GM12864 (cell line): ENCODE measurements around the gene PLA2G6.
A peak's percentile ranks its signal among the peaks of the same experiment; 100 is the strongest.
"Not testable (repeated sequence)": the region's sequence is repeated elsewhere in the genome, so short reads cannot be mapped to it uniquely, and the experiment has no call there.

Source experiments
- DNase-seq: peaks from one replicate; pipeline ENCODE4 v3.0.0-alpha.2; 2011; ENCODE audit warnings: low read depth
- H3K4me3 ChIP-seq: 2 replicates; pipeline ENCODE4 v1.5.1; 2011; ENCODE audit warnings: mild to moderate bottlenecking, low read depth, low read length, control low read depth
- TF ChIP-seq, protein P1 (sequence below): IDR thresholded peaks from 2 replicates; pipeline ENCODE4 v1.5.1; 2011; ENCODE audit warnings: low read depth, mild to moderate bottlenecking, moderate library complexity, low read length, control low read depth, inconsistent platforms; ENCODE audit errors: missing control alignments

PLA2G6 gene

DNA sequence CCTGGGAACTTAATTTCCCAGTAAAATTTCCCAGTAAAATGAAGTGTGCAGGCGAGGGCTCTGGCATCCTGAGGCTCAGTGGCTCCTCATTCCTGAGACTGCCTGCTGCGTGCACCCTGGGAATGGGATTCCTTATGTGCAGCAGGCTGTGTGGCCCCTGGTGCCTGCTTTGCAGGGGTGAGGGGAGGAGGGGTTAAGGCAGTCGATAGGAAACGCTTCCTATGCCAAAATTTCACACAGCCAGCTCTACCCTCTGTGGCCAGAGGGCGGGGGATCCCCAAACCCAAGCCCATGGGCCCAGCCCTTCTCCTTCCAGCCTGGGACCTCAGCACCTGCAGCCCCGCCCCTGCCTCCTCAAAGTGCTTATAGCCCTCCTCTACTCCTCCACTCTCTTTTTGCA is 59.0 kb downstream of the PLA2G6 start:
- no peak for DNase-seq
- H3K4me3 ChIP-seq: no peak overlapping the region
- TF ChIP-seq, protein P1, sequence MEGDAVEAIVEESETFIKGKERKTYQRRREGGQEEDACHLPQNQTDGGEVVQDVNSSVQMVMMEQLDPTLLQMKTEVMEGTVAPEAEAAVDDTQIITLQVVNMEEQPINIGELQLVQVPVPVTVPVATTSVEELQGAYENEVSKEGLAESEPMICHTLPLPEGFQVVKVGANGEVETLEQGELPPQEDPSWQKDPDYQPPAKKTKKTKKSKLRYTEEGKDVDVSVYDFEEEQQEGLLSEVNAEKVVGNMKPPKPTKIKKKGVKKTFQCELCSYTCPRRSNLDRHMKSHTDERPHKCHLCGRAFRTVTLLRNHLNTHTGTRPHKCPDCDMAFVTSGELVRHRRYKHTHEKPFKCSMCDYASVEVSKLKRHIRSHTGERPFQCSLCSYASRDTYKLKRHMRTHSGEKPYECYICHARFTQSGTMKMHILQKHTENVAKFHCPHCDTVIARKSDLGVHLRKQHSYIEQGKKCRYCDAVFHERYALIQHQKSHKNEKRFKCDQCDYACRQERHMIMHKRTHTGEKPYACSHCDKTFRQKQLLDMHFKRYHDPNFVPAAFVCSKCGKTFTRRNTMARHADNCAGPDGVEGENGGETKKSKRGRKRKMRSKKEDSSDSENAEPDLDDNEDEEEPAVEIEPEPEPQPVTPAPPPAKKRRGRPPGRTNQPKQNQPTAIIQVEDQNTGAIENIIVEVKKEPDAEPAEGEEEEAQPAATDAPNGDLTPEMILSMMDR: no peak

DNA sequence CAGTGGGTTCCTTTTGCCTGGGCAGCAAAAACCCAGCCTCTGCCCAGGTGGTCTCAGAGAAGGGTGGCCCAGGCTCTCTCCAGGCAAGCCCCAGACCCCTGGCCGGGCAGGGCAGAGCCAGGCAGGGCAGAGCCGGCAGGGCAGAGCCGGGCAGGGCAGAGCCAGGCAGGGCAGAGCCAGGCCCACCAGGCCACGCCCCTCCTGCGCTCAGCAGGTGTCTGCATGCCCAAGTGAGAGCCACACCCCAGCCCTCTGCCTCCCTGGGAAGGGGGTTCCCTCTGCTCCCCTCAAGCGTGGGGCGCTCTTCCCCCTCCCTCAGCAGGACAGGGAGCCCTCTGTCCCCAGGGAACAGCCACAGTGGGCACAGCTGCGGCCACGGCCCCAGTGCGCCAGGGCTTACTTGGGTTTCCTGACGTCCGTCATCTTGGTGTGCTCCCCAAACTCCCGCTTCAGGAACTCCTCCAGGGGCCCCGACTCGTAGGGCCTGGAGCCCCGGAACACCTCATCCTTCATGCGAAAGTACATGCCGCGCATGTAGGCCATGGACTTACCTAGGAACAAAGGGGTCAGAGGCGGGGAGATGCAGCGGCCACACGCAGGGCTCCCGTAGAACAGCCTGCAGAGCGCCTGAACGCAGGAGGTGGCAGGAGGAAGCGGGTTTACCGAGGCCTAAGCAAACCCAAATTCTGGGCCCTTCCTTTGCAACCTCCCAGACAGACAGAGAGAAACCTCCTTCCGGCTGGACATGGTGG is 61.1 kb downstream of the PLA2G6 start:
- TF ChIP-seq, protein P1: no peak
- no peak overlapping the region for H3K4me3 ChIP-seq
- no peak for DNase-seq

DNA sequence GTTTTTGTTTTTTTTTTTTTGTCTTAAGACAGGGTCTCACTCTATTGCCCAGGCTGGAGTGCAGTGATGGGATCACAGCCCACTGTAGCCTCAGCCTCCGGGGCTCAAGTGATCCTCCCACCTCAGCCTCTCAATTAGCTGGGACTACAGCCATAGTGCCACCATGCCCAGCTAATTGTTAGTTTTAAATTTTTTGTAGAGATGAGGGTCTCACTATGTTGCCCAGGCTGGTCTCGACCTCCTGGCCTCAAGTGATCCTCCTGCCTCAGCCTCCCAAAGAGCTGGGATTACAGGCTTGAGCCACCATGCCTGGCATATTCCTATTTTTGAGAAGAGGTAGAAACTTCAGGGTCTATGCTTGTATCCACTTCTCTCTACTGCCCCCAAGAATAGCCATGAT is 62.9 kb downstream of the PLA2G6 start:
- DNase-seq, H3K4me3 ChIP-seq: not testable (repeated sequence)

DNA sequence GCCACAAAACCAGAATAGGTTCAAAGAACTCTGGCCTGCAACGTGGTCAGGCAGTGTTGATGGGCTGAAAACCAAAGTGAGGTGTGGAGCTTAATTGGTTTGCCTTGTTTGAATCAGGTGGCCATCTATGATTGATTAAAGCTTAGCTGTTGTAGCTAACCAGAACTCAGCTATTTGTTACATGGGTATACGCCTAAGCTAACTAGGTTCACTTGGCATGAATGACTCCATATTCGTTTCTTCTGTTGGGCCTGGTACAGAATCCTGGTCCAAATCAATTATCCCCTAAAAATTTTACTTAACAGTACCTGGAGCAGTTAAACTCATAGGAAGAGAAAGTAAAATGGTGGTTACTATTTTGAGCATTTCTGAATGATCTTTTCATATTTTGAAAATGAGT is 63.4 kb downstream of the PLA2G6 start:
- no peak overlapping the region for H3K4me3 ChIP-seq
- no peak for DNase-seq
- TF ChIP-seq, protein P1: no peak

DNA sequence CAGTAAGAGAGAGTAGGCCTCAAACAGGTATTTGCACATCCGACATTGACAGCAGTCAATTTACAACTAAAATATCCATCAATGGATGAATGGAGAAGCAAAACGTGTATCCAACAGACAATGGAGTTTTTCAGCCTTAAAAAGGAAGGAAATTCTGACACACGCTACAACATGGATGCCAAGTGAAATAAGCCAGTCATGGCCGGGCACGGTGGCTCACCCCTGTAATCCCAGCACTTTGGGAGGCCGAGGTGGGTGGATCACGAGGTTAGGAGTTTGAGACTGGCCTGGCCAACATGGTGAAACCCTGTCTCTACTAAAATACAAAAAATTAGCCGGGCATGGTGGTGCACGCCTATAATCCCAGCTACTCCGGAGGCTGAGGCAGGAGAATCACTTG is 64.1 kb downstream of the PLA2G6 start:
- not testable (repeated sequence) for DNase-seq, H3K4me3 ChIP-seq

DNA sequence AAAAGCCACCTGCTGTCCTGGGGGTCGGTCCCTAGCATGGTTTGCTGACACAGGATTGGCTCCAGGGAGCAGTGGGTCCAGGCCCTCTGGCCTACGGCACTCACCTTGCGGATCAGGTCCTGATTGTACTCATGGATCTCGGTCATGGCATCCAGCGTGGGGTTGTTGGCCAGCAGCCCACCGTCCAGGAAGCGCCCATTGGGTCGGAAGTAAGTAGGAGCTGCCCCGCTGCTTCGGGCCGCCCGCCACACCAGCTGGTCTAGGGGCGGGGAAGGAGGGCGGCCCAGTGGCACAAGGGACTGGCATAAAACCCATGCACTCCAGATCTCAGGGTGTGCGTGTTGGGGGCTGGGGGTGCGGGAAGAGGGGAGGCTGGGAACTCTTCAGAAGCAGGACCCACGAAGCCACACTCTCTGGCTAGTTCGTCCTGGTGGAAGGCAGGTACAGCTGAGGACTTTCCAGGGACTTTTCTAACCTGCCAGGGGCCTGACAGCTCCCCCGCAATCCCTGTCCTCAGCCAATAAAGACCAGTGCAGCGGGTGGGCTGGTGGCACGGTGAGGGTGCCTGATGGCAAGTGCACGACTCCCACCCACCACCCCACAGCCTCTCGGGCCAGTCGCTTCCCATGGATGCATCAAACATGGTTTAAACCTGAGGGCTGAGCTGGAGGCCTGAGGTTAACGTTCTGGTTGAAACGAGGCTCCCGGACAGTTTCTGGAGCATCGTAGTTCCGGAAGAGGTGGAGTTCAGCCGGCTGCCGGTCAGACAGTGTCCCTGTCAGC is 66.0 kb downstream of the PLA2G6 start:
- no peak for DNase-seq
- no peak overlapping the region for H3K4me3 ChIP-seq
- TF ChIP-seq, protein P1: no peak

DNA sequence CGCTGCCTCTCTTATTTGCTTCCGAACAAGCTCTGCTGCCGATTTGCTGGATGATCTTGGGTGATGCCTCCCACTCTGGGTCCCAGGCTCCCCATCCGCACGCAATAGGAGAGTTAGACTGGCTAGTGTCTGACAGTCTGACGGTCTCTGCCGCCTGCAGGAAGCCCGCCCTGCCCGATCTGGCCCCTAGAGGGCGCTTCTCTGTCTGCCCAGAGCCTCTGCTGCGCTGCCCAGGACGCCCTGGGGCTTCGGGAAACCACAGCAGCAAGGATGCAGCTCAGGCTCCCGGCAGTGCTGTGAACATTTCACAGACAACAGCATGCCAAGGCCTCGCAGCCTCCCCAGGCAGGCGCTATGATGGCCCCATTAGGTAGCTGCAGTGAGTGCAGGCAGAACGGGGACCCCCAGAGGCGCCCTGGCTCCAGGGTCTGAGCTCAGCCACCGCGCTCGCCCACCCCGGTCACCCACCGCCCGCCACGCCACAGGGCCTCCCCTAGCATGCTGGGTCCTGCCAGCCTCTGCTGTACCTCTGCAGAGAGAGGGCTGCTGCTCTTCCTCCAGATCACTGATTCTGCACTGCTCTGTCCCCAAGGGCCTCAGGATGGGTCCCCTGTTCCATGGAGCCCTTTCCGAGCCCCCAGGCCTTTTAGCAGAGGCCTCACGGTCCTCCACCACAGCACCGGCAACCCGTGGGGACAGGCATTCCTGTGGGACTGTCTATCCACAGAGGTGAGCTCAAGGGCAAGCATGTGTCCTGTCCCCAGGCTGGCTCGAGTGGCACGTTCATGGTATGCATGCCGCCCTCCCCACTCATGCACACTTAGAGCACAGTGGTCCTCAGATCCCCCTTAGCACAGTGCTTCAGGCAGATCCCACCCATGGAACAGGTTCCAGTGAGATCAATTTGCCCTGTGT is 66.9 kb downstream of the PLA2G6 start:
- TF ChIP-seq, protein P1: peak; percentile 95
- no peak overlapping the region for H3K4me3 ChIP-seq

More for the DNA sequence above, 66.9 kb downstream of the PLA2G6 start:
- peak; percentile 16 for DNase-seq
